Lower leg skin (tissue), 4 donors: ENCODE measurements around the gene EXOSC2. TPM values are rescaled to one million over a fixed set of nuclear protein-coding genes. Genes with fewer than 3 reads are reported as not detected.

ENCODE experiments used
- DNase-seq, 2 donors: peaks; one replicate each; pipeline ENCODE4 v3.0.0-alpha.2; 2019; ENCODE audit warnings: low spot score in 2 of 2
- H3K4me3 ChIP-seq: fragments of 200-600 bp; sonication (generic); 2 replicates; pipeline ENCODE4 v1.5.1; 2017; ENCODE audit warnings: mild to moderate bottlenecking, low read depth; ENCODE audit not compliant: poor library complexity, severe bottlenecking
- POLR2A ChIP-seq, 2 donors: fragments of 450-650 bp; IDR thresholded peaks; one replicate each; pipeline ENCODE4 v1.6.1; 2016 to 2017; ENCODE audit warnings: antibody characterized with exemption in 2 of 2, mild to moderate bottlenecking in 1 of 2, moderate library complexity in 1 of 2
- WGBS, 2 donors: methylation state at CpG; one replicate each; pipeline ENCODE4 v1.1.5; 2018; 5-methylcytosine and 5-hydroxymethylcytosine counted together
- intact Hi-C: fragments of 100-400 bp; cut with DNase I; formaldehyde crosslinking; loops from one replicate; pipeline ENCODE4 v1.15.0; 2023; ENCODE audit warnings: low total_unique reads
- total RNA-seq, 4 donors: library from RNA; depleted of rRNA; stranded (reverse); fragments of >200 nt; gene quantifications; one replicate each; pipeline ENCODE4 v1.1.0, GENCODE V29; 2016
- TF ChIP-seq, protein P1 (sequence below), 3 donors: fragments of 450-650 bp; IDR thresholded peaks; one replicate each; pipeline ENCODE4 v1.5.1; 2016; ENCODE audit warnings: antibody characterized with exemption in 3 of 3, mild to moderate bottlenecking in 3 of 3, moderate library complexity in 2 of 3

The EXOSC2 gene
- total RNA-seq, 4 donors from 2014 or later: 14.8 to 19.7 (median 17.9) TPM

DNA sequence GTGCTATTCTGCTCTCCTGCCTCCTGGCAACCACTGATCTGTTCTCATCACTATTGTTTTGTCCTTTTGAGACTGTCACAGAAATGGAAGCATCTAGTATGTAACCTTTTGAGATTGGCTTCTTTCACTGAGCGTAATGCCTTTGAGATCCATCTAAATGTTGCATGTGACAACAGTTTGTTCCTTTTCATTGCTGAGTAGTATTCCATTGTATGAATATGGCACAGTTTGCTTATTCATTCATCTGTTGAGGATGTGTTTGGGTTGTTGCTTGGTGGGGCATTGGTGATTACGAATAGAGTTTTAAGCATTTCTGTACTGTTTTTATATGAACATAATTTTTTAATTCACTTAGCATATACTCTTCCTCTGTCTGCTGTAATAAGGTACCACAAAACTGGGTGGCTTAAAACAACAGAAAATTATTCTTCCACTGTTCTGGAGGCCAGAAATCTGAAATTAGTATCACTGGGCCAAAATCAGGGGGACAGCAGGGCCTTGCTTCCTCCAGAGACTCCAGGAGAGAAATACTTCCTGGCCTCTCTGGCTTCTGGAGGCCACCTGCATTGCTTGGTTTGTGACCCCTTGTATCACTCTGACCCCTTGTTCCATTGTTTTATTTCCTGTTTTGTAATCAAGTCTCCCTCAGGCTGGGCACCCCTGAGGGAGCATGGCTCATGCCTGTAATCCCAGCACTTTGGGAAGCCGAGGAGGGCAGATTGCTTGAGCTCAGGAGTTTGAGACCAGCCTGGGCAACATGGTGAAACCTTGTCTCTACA, 53.0 kb downstream of the EXOSC2 start:
- H3K4me3 ChIP-seq: no peak overlapping the region
- no peak for DNase-seq
- 92 to 94% methylated on average over 3 of the region's 3 CpGs for WGBS, 2 donors
- intact Hi-C loops: no loop called here
- TF ChIP-seq, protein P1, sequence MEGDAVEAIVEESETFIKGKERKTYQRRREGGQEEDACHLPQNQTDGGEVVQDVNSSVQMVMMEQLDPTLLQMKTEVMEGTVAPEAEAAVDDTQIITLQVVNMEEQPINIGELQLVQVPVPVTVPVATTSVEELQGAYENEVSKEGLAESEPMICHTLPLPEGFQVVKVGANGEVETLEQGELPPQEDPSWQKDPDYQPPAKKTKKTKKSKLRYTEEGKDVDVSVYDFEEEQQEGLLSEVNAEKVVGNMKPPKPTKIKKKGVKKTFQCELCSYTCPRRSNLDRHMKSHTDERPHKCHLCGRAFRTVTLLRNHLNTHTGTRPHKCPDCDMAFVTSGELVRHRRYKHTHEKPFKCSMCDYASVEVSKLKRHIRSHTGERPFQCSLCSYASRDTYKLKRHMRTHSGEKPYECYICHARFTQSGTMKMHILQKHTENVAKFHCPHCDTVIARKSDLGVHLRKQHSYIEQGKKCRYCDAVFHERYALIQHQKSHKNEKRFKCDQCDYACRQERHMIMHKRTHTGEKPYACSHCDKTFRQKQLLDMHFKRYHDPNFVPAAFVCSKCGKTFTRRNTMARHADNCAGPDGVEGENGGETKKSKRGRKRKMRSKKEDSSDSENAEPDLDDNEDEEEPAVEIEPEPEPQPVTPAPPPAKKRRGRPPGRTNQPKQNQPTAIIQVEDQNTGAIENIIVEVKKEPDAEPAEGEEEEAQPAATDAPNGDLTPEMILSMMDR (IDR thresholded peaks at IDR 0.05): no peak
- TF ChIP-seq POLR2A (IDR thresholded peaks at IDR 0.05): no peak

DNA sequence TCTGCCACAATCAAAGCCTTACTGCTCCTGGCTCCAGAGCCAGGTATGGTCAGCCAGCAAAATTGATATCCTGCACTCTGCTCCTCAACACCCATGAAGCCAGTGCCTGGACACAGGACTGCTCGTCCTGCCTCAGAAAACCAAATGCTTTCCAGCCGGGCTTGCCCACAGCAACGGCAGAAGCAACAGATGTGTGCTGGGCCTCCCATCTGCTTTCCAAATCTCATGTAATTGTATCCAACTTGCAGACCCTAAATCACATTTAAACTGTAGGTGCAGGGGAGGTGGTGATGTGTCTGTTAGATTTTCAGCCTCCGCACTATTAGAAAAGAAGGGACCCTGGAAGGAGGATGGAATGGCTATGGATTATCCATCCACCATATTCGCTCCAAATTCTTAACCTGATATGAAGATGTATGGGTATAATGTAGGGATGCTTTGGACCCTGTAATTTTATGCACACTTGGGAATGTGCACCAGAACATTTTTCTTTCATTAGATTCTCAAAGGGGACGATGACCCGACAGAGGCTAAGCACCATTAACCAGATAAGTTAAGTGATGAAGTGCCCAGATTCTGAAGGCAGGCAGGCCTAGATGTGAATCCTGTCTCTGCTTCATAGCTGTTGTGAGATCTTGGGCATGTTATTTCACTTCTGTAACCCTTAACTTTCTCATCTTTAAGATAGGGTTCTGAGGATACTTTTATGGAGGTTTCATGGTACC, 58.2 kb downstream of the EXOSC2 start:
- WGBS, 2 donors: 93% methylated on average over 7 of the region's 7 CpGs
- TF ChIP-seq, protein P1 (IDR thresholded peaks at IDR 0.05): no peak
- no peak for TF ChIP-seq POLR2A (IDR thresholded peaks at IDR 0.05)

More for the DNA sequence above, 58.2 kb downstream of the EXOSC2 start:
- no peak overlapping the region for H3K4me3 ChIP-seq
- intact Hi-C loops: no loop called here
- DNase-seq: peak in 1 of 2 donors; percentile 7

Other genes with a start within 250 kb of the EXOSC2 start
- gene ASS1, start 248.8 kb upstream of the EXOSC2 start, total RNA-seq: 100 to 1,000 TPM in 3 of 4 donors, 10 to 100 TPM in 1; 98.7 to 104 (median 103) TPM
- 10 to 100 TPM; 27.5 to 40.7 (median 31.7) TPM for gene FUBP3, start 114.2 kb upstream of the EXOSC2 start, total RNA-seq
- gene PRDM12, start 29.2 kb upstream of the EXOSC2 start, total RNA-seq: under 1 TPM in 1 of 4 donors, not detected in 3; 0.21 TPM
- 10 to 100 TPM; 21.2 to 47.2 (median 34.3) TPM for gene ABL1, start 141.5 kb downstream of the EXOSC2 start, total RNA-seq
- not detected for gene QRFP, start 203.0 kb downstream of the EXOSC2 start, total RNA-seq
- gene FIBCD1, start 245.5 kb downstream of the EXOSC2 start, total RNA-seq: under 1 TPM in 2 of 4 donors, not detected in 2; 0.17 to 0.42 TPM